Activated B cell treated with CpG ODN at 0.5 μM for 24 hours (primary cell): ENCODE measurements around the gene IL18RAP. TPM values are rescaled to one million over a fixed set of nuclear protein-coding genes. Genes with fewer than 3 reads are reported as not detected.

Experiments used
- ATAC-seq: fragments of 200-7000 bp; cut with Tn5 transposase; one replicate; pipeline ENCODE4 v1.10.0; 2021; ENCODE audit warnings: low read depth, mild to moderate bottlenecking, moderate library complexity
- CTCF ChIA-PET: fragments of 350-600 bp; sonication (Branson Sonifier 250); formaldehyde crosslinking; loops from one replicate; lab custom pipeline; 2021; ENCODE audit warnings: antibody characterized with exemption; lab: Charles Lee
- POLR2A ChIA-PET: fragments of 350-600 bp; sonication (Branson Sonifier 250); formaldehyde crosslinking; loops from one replicate; lab custom pipeline; 2021; ENCODE audit warnings: antibody characterized with exemption; lab: Charles Lee
- DNase-seq: peaks from one replicate; pipeline ENCODE4 v3.0.0; 2022
- H3K27ac Mint-ChIP-seq: one replicate; pipeline ENCODE4 v1.8.0; 2020; ENCODE audit warnings: mixed read lengths
- H3K27me3 Mint-ChIP-seq: one replicate; pipeline ENCODE4 v1.8.0; 2021; ENCODE audit warnings: mixed read lengths
- H3K36me3 Mint-ChIP-seq: one replicate; pipeline ENCODE4 v1.8.0; 2021; ENCODE audit warnings: low read depth, mixed read lengths
- H3K4me1 Mint-ChIP-seq: one replicate; pipeline ENCODE4 v1.8.0; 2021; ENCODE audit warnings: mixed read lengths
- H3K4me3 Mint-ChIP-seq: one replicate; pipeline ENCODE4 v1.8.0; 2020; ENCODE audit warnings: mild to moderate bottlenecking, mixed read lengths
- H3K9me3 Mint-ChIP-seq: one replicate; pipeline ENCODE4 v1.8.0; 2020; ENCODE audit warnings: mixed read lengths
- intact Hi-C: fragments of 100-400 bp; cut with micrococcal nuclease; formaldehyde crosslinking; loops from one replicate; pipeline ENCODE4 v1.15.1; 2024
- total RNA-seq: library from RNA; stranded (reverse); gene quantifications from 2 replicates; pipeline ENCODE4 v1.2.3, GENCODE V29; 2022
- TF ChIP-seq, protein P1 (sequence below): fragments of 200-600 bp; IDR thresholded peaks from one replicate; pipeline ENCODE4 v1.8.0; 2022; ENCODE audit warnings: antibody characterized with exemption, mild to moderate bottlenecking

Gene IL18RAP
- total RNA-seq, 1 donor from 2014 or later, result 0.98 TPM

DNA sequence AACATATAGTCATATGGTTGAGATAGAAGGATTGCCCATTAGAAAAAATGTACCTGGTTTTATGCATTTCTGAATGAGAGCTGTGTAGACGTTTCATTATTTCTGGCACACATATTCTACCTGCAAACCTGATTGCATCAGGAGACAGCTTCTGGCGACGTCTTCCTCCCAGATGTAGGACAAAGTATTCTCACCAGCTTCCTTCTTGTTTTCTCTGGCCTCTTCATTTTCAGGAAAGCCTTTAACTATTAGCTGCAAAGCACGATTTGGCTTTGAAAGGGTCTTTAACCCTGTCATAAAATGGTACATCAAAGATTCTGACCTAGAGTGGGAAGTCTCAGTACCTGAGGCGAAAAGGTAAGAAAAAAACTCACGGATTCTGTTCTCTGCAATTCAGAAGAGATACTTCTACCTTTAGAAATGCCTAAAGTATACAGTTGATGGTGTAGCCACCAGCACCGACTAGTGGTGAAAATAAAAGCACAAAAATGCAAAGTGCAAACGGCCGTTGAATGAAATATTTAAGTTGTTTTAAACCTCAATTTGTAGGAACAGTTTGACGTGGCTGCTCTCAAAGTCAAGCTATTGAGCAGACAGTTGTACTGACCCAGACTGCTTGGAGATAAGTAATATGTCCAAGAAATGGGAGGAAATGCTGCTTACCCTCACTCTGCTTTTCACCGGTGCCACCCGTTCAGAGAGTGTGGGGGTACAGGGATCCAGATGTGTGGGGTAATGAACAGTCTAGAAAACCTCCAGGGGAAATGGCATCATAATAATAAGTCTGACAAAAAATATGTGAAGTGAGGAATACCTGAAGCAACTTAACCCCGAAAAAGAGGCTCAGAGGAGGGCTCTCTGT is 20.2 kb downstream of the IL18RAP start:
- ChIA-PET POLR2A (no interaction called here), CTCF (interaction anchor here (0.6 to 2.9 kb wide), 21 partner anchors 9 to 560 kb away, joined by 3 to 22 read pairs (median 4); partner anchors contain the start of gene IL18R1)
- Mint-ChIP-seq H3K4me3 (no peak overlapping the region), H3K27ac (no peak overlapping the region), H3K36me3 (no peaks in the 10 kb centered on the region), H3K9me3 (no peaks in the 10 kb centered on the region), H3K4me1 (peaks cover 2% of the 10 kb centered on the region), H3K27me3 (no peaks in the 10 kb centered on the region)
- DNase-seq (no peak), ATAC-seq (peak; percentile 49)
- intact Hi-C loops, result loop anchor here (1.0 to 2.0 kb wide), 6 partner anchors 86 to 558 kb away; no protein-coding TSS in a partner anchor
- TF ChIP-seq, protein P1, sequence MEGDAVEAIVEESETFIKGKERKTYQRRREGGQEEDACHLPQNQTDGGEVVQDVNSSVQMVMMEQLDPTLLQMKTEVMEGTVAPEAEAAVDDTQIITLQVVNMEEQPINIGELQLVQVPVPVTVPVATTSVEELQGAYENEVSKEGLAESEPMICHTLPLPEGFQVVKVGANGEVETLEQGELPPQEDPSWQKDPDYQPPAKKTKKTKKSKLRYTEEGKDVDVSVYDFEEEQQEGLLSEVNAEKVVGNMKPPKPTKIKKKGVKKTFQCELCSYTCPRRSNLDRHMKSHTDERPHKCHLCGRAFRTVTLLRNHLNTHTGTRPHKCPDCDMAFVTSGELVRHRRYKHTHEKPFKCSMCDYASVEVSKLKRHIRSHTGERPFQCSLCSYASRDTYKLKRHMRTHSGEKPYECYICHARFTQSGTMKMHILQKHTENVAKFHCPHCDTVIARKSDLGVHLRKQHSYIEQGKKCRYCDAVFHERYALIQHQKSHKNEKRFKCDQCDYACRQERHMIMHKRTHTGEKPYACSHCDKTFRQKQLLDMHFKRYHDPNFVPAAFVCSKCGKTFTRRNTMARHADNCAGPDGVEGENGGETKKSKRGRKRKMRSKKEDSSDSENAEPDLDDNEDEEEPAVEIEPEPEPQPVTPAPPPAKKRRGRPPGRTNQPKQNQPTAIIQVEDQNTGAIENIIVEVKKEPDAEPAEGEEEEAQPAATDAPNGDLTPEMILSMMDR, result no peak

DNA sequence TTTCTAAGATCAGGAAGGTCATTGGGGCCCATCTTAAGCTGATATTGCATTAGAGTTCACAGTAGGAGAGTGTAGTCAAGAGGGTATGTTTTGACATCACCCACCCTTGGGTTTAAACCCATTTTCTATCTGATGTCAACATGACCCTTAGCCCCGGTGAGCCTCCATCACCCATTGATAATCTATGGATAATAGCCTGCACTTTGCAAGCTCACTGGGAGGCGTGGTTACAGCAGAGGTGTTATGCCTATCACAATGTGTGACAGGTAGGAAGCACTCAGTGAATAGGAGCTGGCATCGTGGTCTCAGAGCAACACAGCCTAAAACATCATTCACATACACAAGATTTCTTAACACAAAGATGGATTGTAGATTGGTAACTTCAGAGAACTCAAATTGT is 21.3 kb downstream of the IL18RAP start:
- ChIA-PET CTCF (interaction anchor here (0.6 to 2.9 kb wide), 10 partner anchors 14 to 561 kb away, joined by 3 to 22 read pairs (median 5); partner anchors contain the start of gene IL18R1), POLR2A (no interaction called here)
- H3K27me3 Mint-ChIP-seq, result no peaks in the 10 kb centered on the region
- no peak overlapping the region for H3K4me3 Mint-ChIP-seq
- H3K9me3 Mint-ChIP-seq, result no peaks in the 10 kb centered on the region
- DNase-seq (no peak), ATAC-seq (no peak)
- H3K27ac Mint-ChIP-seq, result no peak overlapping the region
- intact Hi-C loops, result no loop called here
- H3K36me3 Mint-ChIP-seq, result no peaks in the 10 kb centered on the region
- H3K4me1 Mint-ChIP-seq, result peaks cover 2% of the 10 kb centered on the region
- TF ChIP-seq, protein P1, result no peak

DNA sequence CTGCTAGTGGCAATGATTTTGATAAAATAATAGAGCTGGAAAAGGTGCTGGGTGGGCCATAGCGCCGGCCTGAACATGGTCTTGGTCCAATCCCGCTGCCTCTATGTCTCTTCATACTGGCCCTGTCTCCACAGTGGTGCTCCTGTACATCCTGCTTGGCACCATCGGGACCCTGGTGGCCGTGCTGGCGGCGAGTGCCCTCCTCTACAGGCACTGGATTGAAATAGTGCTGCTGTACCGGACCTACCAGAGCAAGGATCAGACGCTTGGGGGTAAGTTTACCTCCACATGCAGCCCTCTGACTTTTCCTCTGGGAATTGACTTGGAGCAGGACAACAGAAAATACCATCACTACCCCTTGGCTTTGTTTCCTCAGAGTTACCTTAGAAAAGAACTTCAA is 24.0 kb downstream of the IL18RAP start:
- Mint-ChIP-seq H3K9me3 (no peaks in the 10 kb centered on the region), H3K27me3 (no peaks in the 10 kb centered on the region), H3K27ac (no peak overlapping the region), H3K4me1 (peaks cover 2% of the 10 kb centered on the region), H3K4me3 (no peak overlapping the region), H3K36me3 (no peaks in the 10 kb centered on the region)
- ATAC-seq (no peak), DNase-seq (no peak)
- CTCF ChIA-PET, result interaction anchor here (1.0 to 2.2 kb wide), 3 partner anchors 9 to 563 kb away, joined by 3 to 5 read pairs (median 3); no protein-coding TSS in a partner anchor
- POLR2A ChIA-PET, result no interaction called here
- TF ChIP-seq, protein P1, result no peak
- intact Hi-C loops, result no loop called here

DNA sequence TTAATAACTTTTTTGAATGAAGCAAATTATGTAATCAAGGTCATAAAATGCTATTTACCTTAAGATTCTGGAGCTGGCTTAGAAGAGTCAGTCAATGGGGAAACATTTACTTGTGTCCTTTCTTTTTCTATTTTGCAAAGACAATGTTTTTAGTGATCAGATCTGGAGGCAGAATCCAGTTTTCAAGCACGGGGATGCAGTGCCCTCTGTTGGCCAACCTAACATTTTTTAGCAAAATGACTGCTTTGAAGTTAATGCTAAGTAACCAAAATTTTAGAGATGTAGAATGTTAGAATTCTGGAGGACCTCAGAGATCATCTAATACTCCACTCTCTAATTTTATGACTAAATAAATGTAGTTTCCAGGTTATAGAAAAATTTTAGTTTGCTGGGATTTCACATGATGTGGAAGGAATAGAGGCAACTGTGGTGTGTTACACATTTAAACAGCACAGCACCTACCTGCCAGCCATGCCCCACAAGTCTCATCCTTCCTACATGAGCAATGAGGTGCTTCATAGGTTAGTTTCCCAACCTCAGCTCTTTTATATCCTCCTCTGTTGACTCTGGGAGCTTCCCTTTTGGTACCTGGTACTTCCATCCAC is 26.5 kb downstream of the IL18RAP start:
- TF ChIP-seq, protein P1, result no peak
- DNase-seq (peak; percentile 21), ATAC-seq (no peak)
- no peaks in the 10 kb centered on the region for H3K4me1 Mint-ChIP-seq
- intact Hi-C loops, result loop anchor here (1.0 kb wide), 2 partner anchors 429 to 1107 kb away; no protein-coding TSS in a partner anchor
- ChIA-PET POLR2A (interaction anchor here (0.6 kb wide), 1 partner anchor 1448 kb away, joined by 7 read pairs; the partner anchor contains the start of gene RPL31), CTCF (interaction anchor here (0.7 to 1.9 kb wide), 7 partner anchors 23 to 976 kb away, joined by 3 to 4 read pairs (median 3); partner anchors contain the start of gene SLC9A4)
- no peak overlapping the region for H3K4me3 Mint-ChIP-seq
- no peaks in the 10 kb centered on the region for H3K36me3 Mint-ChIP-seq
- H3K27ac Mint-ChIP-seq, result no peak overlapping the region
- peaks cover 5% of the 10 kb centered on the region for H3K27me3 Mint-ChIP-seq
- no peaks in the 10 kb centered on the region for H3K9me3 Mint-ChIP-seq
